Measurements from ENCODE around the gene STK10.
A peak's percentile ranks its signal among the peaks of the same experiment; 100 is the strongest.

The STK10 gene

GRCh38 chr5:172065431-172066065 is 122.5 kb downstream of the STK10 start:
- TF ChIP-seq CTCF (IDR thresholded peaks at IDR 0.05) = no peak
- DNase-seq (ENCODE audit: low spot score) = no peak
- H3K27ac ChIP-seq = no peak overlapping the region
- H3K4me3 ChIP-seq = no peak overlapping the region

- H3K27ac ChIP-seq = no peak overlapping the region
- DNase-seq (ENCODE audit: low spot score) = no peak
- TF ChIP-seq CTCF (IDR thresholded peaks at IDR 0.05) = no peak
- H3K4me3 ChIP-seq = no peak overlapping the region
Measured at GRCh38 chr5:172064766-172065165, 123.3 kb downstream of the STK10 start.

GRCh38 chr5:172064358-172064757 is 123.7 kb downstream of the STK10 start:
- no peak overlapping the region for H3K27ac ChIP-seq
- no peak overlapping the region for H3K4me3 ChIP-seq
- TF ChIP-seq CTCF (IDR thresholded peaks at IDR 0.05) = no peak
- DNase-seq (ENCODE audit: low spot score) = no peak

GRCh38 chr5:172063463-172064235 is 124.4 kb downstream of the STK10 start:
- no peak overlapping the region for H3K27ac ChIP-seq
- TF ChIP-seq CTCF (IDR thresholded peaks at IDR 0.05) = no peak
- no peak for DNase-seq (ENCODE audit: low spot score)

GRCh38 chr5:172059661-172060100 is 128.3 kb downstream of the STK10 start:
- TF ChIP-seq CTCF (IDR thresholded peaks at IDR 0.05) = peak; percentile 16

More at GRCh38 chr5:172063463-172064235, 124.4 kb downstream of the STK10 start:
- no peak overlapping the region for H3K4me3 ChIP-seq

GRCh38 chr5:172058088-172058487 is 129.9 kb downstream of the STK10 start:
- TF ChIP-seq CTCF (IDR thresholded peaks at IDR 0.05) = no peak
- Histone ChIP-seq H3K4me3 (no peak overlapping the region), H3K27ac (no peak overlapping the region)
- DNase-seq (ENCODE audit: low spot score) = no peak

More at GRCh38 chr5:172059661-172060100, 128.3 kb downstream of the STK10 start:
- H3K4me3 ChIP-seq = no peak overlapping the region
- no peak overlapping the region for H3K27ac ChIP-seq
- DNase-seq (ENCODE audit: low spot score) = no peak

- DNase-seq (ENCODE audit: low spot score) = no peak
- H3K4me3 ChIP-seq = no peak overlapping the region
- no peak overlapping the region for H3K27ac ChIP-seq
- TF ChIP-seq CTCF (IDR thresholded peaks at IDR 0.05) = no peak
Measured at GRCh38 chr5:172055996-172056395, 132.0 kb downstream of the STK10 start.
